ENCODE data around the gene TMEM175. TPM values are rescaled to one million over a fixed set of nuclear protein-coding genes. Genes with fewer than 3 reads are reported as not detected.

TMEM175 gene
- polyA plus RNA-seq, 1 of the 3 experiments (the other 2 are of a cell fraction): 54.2 TPM

GRCh38 chr4:948101-948935, 16.1 kb downstream of the TMEM175 start:
- CTCF ChIA-PET: interaction anchor here (1.3 kb wide), 1 partner anchor 206 kb away, joined by 4 read pairs; no protein-coding TSS in a partner anchor
- DNase-seq: peak; percentile 14
- no peak overlapping the region for H3K27ac ChIP-seq (ENCODE audit: low read depth in 2 of 2, low read length in 1 of 2)

More at GRCh38 chr4:948101-948935, 16.1 kb downstream of the TMEM175 start:
- H4K20me1 ChIP-seq (ENCODE audit: insufficient read depth): no peaks in the 10 kb centered on the region
- H3K4me1 ChIP-seq (ENCODE audit: control insufficient read depth in 1 of 2, insufficient read depth in 2 of 2, low read depth in 1 of 2, low read length in 1 of 2): no peaks in the 10 kb centered on the region
- no peak overlapping the region for H3K9ac ChIP-seq
- H3K9me3 ChIP-seq: no peaks in the 10 kb centered on the region
- no peak for TF ChIP-seq USF1 (IDR thresholded peaks at IDR 0.05; ENCODE audit: borderline replicate concordance, low read depth)
- TF ChIP-seq CTCF (IDR thresholded peaks at IDR 0.05): no peak
- TF ChIP-seq TEAD4 (IDR thresholded peaks at IDR 0.05; ENCODE audit: borderline replicate concordance, insufficient read depth): no peak
- no peak for TF ChIP-seq MAX (IDR thresholded peaks at IDR 0.05; ENCODE audit: low read depth)
- no peak for TF ChIP-seq IRF3 (IDR thresholded peaks at IDR 0.05; ENCODE audit: low read depth, low read length)
- no peak for TF ChIP-seq CHD2 (IDR thresholded peaks at IDR 0.05; ENCODE audit: low read length, partially characterized antibody)
- no peak for TF ChIP-seq RFX5 (IDR thresholded peaks at IDR 0.05; ENCODE audit: low read length)
- no peaks in the 10 kb centered on the region for H3K9me2 ChIP-seq
- WGBS (ENCODE audit: low lambda C conversion rate): 89% methylated on average over 24 of the region's 33 CpGs
- no peaks in the 10 kb centered on the region for H3K79me2 ChIP-seq (ENCODE audit: insufficient read depth)
- POLR2A ChIA-PET: no interaction called here
- H3K4me3 ChIP-seq (ENCODE audit: low read depth in 2 of 2, low read length in 1 of 2): no peak overlapping the region
- no peak overlapping the region for H3K4me2 ChIP-seq
- H2AFZ ChIP-seq (ENCODE audit: low read depth): no peak overlapping the region
- no peaks in the 10 kb centered on the region for H3K36me3 ChIP-seq (replicated peaks in 1 of 2; ENCODE audit: control insufficient read depth in 1 of 2, insufficient read depth in 2 of 2, low read length in 1 of 2)
- no peaks in the 10 kb centered on the region for H3K27me3 ChIP-seq (ENCODE audit: insufficient read depth)
- H3F3A ChIP-seq (replicated peaks; ENCODE audit: insufficient read depth): no peaks in the 10 kb centered on the region

Data from SK-N-SH (cell line).